Measurements from ENCODE around the gene SCARB1. TPM values are rescaled to one million over a fixed set of nuclear protein-coding genes. Genes with fewer than 3 reads are reported as not detected.
"Not testable (repeated sequence)": the region's sequence is repeated elsewhere in the genome, so short reads cannot be mapped to it uniquely, and the experiment has no call there.

The SCARB1 gene
- total RNA-seq, 2 donors from 2014 or later: 16.5 to 18.9 TPM

- Histone ChIP-seq H3K4me3 (no peak overlapping the region), H3K27me3 (no peaks in the 10 kb centered on the region), H3K9me3 (no peaks in the 10 kb centered on the region), H3K36me3 (replicated peaks in 1 of 2; ENCODE audit: insufficient read depth in 1 of 2, low read depth in 2 of 2) (no peaks in the 10 kb centered on the region), H3K27ac (no peak overlapping the region), H3K4me1 (no peaks in the 10 kb centered on the region)
- ATAC-seq (no peak), DNase-seq (no peak)
- 65 to 80% methylated on average over 8 to 10 of the region's 10 CpGs for WGBS, 2 donors
- intact Hi-C loops (cut with DNase I): no loop called here
- TF ChIP-seq, protein P1, sequence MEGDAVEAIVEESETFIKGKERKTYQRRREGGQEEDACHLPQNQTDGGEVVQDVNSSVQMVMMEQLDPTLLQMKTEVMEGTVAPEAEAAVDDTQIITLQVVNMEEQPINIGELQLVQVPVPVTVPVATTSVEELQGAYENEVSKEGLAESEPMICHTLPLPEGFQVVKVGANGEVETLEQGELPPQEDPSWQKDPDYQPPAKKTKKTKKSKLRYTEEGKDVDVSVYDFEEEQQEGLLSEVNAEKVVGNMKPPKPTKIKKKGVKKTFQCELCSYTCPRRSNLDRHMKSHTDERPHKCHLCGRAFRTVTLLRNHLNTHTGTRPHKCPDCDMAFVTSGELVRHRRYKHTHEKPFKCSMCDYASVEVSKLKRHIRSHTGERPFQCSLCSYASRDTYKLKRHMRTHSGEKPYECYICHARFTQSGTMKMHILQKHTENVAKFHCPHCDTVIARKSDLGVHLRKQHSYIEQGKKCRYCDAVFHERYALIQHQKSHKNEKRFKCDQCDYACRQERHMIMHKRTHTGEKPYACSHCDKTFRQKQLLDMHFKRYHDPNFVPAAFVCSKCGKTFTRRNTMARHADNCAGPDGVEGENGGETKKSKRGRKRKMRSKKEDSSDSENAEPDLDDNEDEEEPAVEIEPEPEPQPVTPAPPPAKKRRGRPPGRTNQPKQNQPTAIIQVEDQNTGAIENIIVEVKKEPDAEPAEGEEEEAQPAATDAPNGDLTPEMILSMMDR (IDR thresholded peaks at IDR 0.05): no peak
- no peak for TF ChIP-seq POLR2A (IDR thresholded peaks at IDR 0.05)
Measured at GRCh38 chr12:124881123-124881522, 17.5 kb upstream of the SCARB1 start.

GRCh38 chr12:124880335-124880734 lies 16.7 kb upstream of the SCARB1 start:
- H3K27ac ChIP-seq; H3K36me3 ChIP-seq (replicated peaks in 1 of 2; ENCODE audit: insufficient read depth in 1 of 2, low read depth in 2 of 2); H3K4me3 ChIP-seq; intact Hi-C loops (cut with DNase I); DNase-seq; H3K9me3 ChIP-seq; H3K27me3 ChIP-seq; ATAC-seq; H3K4me1 ChIP-seq: not testable (repeated sequence)
- WGBS, 2 donors: 87% methylated on average over 8 to 11 of the region's 11 CpGs

DNA sequence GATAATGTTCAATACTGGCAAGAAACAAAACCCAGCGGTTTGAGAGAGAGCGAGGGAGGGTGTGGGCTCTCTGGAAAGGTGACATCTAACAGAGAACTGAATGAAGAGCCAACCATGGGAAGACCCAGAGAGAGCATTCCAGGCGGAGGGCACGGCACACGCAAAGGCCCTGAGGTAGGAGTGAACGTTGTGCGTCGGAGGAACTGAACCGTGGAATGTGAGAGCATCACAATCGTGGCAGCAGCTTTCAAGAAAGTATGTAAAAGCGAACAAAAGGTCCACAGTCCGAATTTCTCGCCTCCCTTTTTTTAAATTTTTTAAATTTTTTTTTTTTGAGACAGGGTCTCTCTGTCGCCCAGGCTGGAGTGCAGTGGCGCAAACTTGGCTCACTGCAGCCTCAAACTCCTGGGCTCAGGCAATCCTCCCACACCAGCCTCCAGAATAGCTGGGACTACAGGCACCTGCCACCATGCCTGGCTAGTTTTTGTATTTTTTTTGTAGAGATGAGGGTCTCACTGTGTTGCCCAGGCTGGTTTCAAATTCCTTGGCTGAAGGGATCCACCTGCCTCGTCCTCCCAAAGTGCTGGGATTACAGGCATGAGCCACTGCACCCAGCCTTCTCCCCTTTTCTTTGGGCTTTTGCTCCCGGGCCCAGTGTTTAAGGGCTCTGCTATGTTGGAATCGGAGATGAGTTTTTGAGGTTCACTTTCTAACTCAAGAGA lies 15.3 kb upstream of the SCARB1 start:
- TF ChIP-seq, protein P1 (IDR thresholded peaks at IDR 0.05): no peak
- TF ChIP-seq POLR2A (IDR thresholded peaks at IDR 0.05): no peak
- ATAC-seq (no peak), DNase-seq (no peak)
- Histone ChIP-seq H3K9me3 (no peaks in the 10 kb centered on the region), H3K27ac (no peak overlapping the region), H3K4me3 (no peak overlapping the region), H3K4me1 (no peaks in the 10 kb centered on the region), H3K36me3 (replicated peaks in 1 of 2; ENCODE audit: insufficient read depth in 1 of 2, low read depth in 2 of 2) (no peaks in the 10 kb centered on the region), H3K27me3 (no peaks in the 10 kb centered on the region)
- WGBS, 2 donors: 90 to 91% methylated on average over 18 of the region's 18 CpGs
- intact Hi-C loops (cut with DNase I): no loop called here

GRCh38 chr12:124877423-124877822 lies 13.8 kb upstream of the SCARB1 start:
- ATAC-seq (no peak), DNase-seq (no peak)
- TF ChIP-seq POLR2A (IDR thresholded peaks at IDR 0.05): no peak
- TF ChIP-seq, protein P1 (IDR thresholded peaks at IDR 0.05): no peak
- intact Hi-C loops (cut with DNase I): no loop called here
- Histone ChIP-seq H3K9me3 (no peaks in the 10 kb centered on the region), H3K4me1 (no peaks in the 10 kb centered on the region), H3K4me3 (no peak overlapping the region), H3K36me3 (replicated peaks in 1 of 2; ENCODE audit: insufficient read depth in 1 of 2, low read depth in 2 of 2) (no peaks in the 10 kb centered on the region), H3K27ac (no peak overlapping the region), H3K27me3 (no peaks in the 10 kb centered on the region)
- WGBS, 2 donors: 78 to 83% methylated on average over 3 of the region's 3 CpGs

DNA sequence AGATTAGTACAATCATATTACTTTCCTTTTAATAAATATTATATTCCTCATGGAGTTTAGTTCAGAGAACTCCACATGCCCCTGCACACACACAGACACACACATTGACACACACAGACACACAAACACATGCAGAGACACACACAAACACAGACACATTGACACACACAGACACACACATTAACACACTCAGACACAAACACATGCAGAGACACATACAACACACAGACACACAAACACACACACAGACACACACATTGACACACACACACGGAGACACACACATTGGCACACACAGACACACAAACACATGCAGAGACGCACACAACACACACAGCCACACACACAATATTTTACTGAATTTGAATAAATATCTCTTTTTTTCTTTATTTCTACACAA lies 12.5 kb upstream of the SCARB1 start:
- intact Hi-C loops (cut with DNase I): no loop called here
- Histone ChIP-seq H3K4me3 (no peak overlapping the region), H3K9me3 (no peaks in the 10 kb centered on the region), H3K4me1 (no peaks in the 10 kb centered on the region), H3K36me3 (replicated peaks in 1 of 2; ENCODE audit: insufficient read depth in 1 of 2, low read depth in 2 of 2) (no peaks in the 10 kb centered on the region), H3K27me3 (no peaks in the 10 kb centered on the region), H3K27ac (no peak overlapping the region)
- DNase-seq (no peak), ATAC-seq (no peak)
- TF ChIP-seq, protein P1 (IDR thresholded peaks at IDR 0.05): no peak
- no peak for TF ChIP-seq POLR2A (IDR thresholded peaks at IDR 0.05)
- WGBS, 2 donors: 61 to 84% methylated on average over 2 of the region's 2 CpGs

Data from body of pancreas (tissue), 4 donors.